HPDE6-E6E7 (cell line): Measurements from ENCODE around the gene CD6.
"Not testable (repeated sequence)": the region's sequence is repeated elsewhere in the genome, so short reads cannot be mapped to it uniquely, and the experiment has no call there.

Source experiments
- DNase-seq: peaks from one replicate; pipeline ENCODE4 v3.0.0; 2011; ENCODE audit warnings: missing footprints; ENCODE audit errors: extremely low spot score

CD6 gene

GRCh38 chr11:61055776-61056175 lies 84.3 kb downstream of the CD6 start:
- no peak for DNase-seq

- DNase-seq, result no peak
Observed at GRCh38 chr11:61056571-61056970, 85.1 kb downstream of the CD6 start.

GRCh38 chr11:61056981-61057380 lies 85.5 kb downstream of the CD6 start:
- no peak for DNase-seq

GRCh38 chr11:61057615-61058014 lies 86.1 kb downstream of the CD6 start:
- DNase-seq, result no peak

- DNase-seq, result no peak
Observed at GRCh38 chr11:61058583-61059259, 87.2 kb downstream of the CD6 start.

GRCh38 chr11:61059260-61059752 lies 87.8 kb downstream of the CD6 start:
- no peak for DNase-seq

GRCh38 chr11:61061081-61061826 lies 89.8 kb downstream of the CD6 start:
- DNase-seq, result peak; percentile 67

GRCh38 chr11:61062181-61062930 lies 90.9 kb downstream of the CD6 start:
- DNase-seq, result no peak

- not testable (repeated sequence) for DNase-seq
Observed at GRCh38 chr11:61065236-61065635, 93.8 kb downstream of the CD6 start.

- no peak for DNase-seq
Observed at GRCh38 chr11:61065955-61066638, 94.6 kb downstream of the CD6 start.

GRCh38 chr11:61066645-61067044 lies 95.2 kb downstream of the CD6 start:
- DNase-seq, result no peak

- no peak for DNase-seq
Observed at GRCh38 chr11:61067782-61068446, 96.4 kb downstream of the CD6 start.

- DNase-seq, result no peak
Observed at GRCh38 chr11:61068581-61068980, 97.1 kb downstream of the CD6 start.

GRCh38 chr11:61069427-61069826 lies 97.9 kb downstream of the CD6 start:
- DNase-seq, result no peak
